Stimulated activated CD4-positive, alpha-beta T cell treated with anti-CD3 and anti-CD28 coated beads, Interleukin-15, amount 100 ng/mL, for 1 hour (primary cell): Measurements from ENCODE around the gene YY1.
"Not testable (repeated sequence)": the region's sequence is repeated elsewhere in the genome, so short reads cannot be mapped to it uniquely, and the experiment has no call there.

Source experiments
- DNase-seq, 2 donors: peaks; one replicate each; pipeline ENCODE4 v3.0.0-alpha.2; 2020; ENCODE audit warnings: low read depth in 1 of 2, low spot score in 1 of 2

Gene YY1

DNA sequence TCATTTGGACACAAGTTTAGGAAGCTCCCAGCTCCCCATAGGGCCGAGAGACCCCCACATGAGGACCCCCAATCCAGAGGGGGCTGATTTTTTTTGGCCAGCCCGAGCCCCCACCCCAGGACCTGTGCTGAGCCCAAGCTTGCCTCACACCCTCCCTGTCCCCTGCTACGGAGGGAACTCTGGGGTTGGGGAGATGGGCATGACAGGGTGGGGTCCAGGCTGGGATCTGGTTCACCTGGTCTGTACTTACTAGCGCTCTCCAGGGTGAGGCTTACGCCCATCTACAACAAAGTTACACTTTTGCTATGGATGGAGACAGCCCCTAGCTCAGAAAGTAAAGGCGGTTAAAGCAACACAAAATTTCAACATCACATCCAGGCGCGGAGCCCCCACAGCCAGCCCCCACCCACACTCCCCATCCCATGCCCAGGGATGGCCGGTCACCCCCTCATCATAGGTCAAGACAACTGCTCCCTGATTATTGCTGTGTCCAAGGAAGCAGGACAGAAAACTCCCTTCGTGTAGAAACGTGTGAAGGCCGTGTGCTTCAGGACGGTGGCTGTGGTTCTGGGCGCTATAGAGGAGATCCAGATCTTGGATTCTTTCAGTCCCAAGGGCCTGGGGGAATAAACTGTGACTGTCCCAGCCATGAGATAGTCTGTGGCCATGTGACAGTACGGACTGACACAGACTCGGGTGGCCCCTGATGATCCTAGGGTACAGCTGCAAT is 56.6 kb downstream of the YY1 start:
- no peak for DNase-seq

DNA sequence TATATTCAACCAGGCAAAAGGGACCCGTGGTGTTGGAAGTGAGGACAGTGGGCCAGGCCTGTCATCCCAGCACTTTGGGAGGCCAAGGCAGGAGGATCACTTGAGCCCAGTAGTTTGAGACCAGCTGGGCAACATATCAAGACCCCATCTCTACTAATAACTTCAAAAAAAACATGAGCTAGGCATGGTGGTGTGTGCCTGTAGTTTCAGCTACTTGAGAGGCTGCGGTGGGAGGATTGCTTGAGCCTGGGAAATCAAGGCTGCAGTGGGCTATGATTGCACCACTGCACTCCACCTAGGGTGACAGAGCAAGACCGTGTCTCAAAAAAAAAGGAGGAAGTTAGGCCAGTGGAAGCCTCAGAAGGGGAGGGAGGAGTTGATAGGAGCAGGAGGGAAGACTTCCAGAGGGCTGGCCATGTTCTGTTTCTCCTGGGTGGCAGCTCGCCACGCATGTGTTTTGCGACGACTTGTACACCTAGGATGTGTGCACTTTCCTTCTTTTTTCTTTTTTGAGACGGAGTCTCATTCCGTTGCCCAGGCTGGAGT is 57.2 kb downstream of the YY1 start:
- DNase-seq, result no peak

DNA sequence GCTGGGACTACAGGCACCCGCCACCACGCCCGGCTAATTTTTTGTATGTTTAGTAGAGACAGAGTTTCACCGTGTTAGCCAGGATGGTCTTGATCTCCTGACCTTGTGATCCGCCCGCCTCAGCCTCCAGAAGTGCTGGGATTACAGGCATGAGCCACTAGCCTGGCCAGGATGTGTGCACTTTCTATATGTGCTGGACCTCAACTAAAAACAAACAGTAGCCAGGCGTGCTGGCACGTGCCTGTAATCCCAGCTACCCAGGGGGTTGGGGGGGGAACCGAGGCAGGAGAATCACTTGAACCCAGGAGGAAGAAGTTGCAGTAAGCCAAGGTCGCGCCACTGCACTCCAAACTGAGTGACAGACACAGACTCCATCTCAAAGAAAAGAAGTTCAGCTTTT is 57.8 kb downstream of the YY1 start:
- not testable (repeated sequence) for DNase-seq

DNA sequence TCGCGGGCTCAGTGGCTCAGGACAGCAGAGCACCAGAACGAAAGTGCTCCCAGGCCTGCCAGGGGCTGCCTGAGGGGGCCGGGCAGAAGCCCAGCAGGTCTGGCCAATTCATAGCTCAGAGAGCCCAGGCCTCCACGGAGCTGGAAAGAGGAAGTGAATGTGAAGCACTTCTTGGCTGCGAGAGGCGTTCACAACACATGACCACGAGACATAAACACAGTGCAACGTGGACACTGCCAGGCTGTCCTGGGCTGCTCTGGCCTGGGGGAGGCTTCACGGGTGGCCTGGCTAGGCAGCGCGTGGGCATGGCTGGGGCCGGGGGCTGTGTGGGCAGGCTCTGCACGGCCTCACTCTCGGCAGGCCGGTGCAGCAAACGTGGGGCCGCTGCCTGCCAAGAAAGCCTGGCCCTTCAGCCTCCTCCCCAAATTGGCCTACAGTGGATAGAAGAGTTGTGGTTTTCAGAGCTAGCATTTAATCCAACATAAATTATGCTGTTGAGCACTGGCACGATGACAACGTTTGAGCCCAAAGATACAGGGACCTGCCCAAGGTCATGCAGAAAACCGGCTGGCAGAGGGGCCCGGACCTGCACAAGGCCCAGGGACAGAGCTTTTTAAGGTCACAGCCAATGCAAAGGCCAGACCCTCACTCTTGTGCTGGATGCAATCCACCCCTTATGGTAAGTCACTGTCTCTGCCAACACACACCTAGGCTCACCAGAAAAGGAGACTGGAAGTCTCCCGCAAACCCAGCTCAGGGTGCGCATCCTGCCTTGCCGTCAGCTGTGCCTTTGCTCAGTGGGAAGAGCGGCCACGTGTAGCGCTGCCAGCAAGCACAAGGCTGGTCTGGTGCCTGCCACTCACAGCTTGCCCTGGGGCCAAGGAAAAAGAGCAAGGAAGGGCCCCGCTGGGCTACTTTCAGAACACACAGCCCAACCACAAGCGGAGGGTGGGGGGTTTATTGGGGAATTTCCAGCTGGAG is 58.7 kb downstream of the YY1 start:
- DNase-seq, result no peak

DNA sequence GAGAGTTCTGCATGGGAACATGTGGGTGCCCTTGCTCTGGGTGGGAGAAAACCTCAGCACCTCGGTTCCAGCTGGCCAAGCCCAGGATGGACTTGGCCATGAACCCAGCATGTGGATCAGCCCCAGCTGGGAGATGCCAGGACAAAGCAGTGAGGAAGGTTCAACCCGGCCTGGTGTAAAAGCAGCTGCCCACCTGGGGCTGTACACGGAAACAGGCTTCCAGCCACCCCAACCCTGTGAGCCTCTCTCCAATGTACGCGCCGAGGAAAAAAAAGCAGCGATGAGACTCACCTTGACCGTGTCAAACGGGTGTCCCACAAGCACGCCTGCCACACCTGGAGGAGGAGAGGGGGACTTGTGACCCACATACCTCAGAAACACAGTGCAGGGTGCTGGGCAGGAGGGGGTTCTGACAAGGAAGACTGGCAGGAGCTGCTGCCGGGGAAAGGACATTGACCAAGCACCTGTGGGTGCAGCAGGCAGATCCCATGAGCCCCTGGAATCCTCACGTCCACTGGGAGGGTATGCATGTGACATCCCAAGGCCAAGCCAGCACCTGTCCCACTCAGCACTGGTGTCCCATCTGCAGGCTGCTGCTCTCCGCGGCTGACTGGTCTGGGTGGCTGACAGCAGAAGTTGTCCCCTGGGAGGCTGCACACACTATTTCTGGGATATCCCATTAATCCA is 59.8 kb downstream of the YY1 start:
- no peak for DNase-seq

DNA sequence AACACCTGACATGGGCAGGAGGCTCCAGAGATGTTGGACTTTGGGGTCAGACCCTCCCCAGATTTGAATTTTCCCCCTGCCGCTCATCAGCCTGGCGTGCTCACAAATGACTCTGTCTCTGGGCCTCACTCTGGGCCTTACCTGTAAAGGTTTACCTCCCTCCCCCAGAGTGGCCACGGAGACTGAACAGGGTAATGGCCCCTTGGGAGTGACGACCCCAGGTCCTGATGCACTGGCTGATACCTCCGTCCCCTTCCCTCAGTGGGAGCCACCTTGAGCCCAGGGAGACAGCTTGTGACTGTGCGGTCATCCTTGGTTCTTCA is 60.3 kb downstream of the YY1 start:
- no peak for DNase-seq

DNA sequence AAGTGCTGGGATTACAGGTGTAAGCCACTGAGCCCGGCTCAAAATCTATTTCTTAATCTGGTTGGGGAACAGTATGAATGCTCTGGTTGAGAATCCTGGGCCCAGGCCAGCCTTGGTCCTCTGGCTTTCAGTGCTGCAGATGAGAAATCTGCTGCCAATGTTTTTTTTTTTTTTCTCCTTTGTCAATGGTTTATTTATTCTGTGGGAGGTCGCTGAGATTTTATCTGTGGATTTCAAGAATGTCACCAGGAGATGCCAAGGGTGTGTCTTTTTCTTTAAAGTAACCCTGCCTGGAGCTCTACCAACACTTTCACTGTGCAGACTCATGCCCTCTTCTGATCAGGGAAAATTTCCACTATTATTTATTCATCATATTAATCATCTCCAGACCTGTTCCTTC is 63.7 kb downstream of the YY1 start:
- DNase-seq, result no peak

DNA sequence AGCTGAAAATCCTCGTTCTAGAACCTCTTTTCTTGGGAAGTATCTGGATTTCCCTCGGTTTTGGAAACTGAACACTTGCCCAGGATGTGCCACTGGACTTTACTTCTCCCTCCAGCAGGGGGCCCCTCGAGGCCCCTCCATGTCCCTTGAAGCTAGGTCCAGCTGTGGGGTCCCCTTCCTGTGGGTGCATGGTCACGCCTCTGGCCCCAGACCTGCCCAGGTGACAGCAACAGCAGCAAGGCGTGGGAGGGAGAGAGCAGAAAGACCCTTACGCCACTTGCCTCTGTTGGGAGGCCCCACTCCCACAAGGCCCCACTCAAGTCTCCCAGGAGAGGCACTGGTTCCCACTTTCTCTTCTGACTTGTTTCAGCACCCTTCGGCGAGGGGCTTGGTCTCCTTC is 64.2 kb downstream of the YY1 start:
- DNase-seq, result no peak

DNA sequence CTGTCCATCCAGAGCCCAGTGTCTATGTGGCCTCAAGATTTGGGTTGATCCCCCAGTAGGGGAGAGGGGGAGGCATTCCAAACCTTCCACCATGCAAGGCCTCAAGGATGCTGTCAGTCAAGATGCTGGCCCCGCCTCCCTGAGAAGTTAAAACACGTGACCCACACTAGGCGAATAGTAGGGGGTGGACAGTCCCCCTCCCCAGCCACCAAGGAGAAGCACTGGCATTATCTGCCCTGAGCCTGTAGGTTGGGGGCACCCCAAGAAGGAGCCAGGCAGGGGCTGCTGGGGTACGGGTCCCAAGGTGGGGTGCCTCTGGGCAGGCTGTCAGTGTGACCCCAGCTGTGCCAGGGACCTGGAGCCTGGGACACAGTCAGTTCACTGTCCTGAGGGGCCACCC is 65.0 kb downstream of the YY1 start:
- DNase-seq, result no peak

DNA sequence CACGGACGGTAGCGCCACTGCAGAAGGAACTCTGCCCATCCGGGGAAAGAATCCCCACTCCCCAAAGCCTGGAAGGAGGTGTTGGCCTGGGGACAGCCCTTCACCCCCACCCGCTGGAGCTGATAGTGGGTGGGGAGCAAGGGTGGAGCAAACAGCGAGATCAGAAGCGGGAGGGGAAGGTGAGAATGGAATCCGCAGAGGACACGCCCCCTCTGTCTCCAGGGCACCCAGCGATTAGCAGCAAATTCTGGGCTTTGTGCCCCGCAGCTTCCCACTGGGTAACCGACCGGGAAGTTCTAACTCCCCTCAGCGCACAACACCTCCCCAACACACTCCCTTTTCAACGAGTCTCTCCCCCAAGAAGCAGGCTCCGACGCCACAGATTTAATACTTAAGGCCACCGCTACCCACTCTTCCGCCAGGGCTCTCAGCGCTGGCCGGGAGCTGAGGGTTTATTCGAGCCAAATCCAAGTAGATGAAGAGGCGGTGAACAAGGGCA is 65.9 kb downstream of the YY1 start:
- no peak for DNase-seq

DNA sequence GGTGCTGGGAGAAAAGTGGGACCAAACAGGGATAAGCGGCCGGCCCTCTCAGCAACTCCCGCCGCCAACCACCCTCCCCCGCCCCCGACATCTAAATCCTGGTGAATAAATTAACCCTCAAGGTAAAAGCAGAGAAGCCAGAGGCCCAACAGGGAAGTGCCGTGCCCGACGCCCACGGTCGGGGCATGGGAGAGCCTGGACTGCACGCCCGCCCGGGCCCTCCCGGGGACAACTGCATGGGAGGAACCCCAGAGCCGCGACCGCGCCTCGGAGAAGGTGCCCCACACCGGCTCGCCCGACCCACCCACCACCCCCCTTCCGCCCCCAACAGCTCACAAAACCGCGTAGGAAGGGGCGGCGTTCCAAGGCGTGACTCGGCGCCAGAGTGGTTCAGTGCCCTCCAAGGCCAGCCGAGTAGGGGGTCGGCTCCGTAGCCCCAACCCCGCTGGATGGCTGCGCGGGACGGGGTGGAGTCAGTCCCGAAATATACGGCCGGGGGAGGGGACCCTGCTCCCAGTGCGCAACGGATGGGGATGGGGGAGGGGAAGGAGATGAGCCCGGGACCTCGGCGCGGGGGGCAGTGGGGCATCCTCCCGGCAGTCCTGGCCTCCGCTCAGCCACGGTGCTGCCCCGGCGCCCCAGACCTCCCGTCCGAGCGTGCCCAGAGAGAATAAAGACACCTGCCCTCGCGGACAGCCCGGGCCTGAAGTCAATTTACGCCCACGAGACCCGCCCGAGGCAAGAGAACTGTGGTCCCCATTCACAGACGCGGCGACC is 66.6 kb downstream of the YY1 start:
- peak in 1 of 2 donors; percentile 19 for DNase-seq

DNA sequence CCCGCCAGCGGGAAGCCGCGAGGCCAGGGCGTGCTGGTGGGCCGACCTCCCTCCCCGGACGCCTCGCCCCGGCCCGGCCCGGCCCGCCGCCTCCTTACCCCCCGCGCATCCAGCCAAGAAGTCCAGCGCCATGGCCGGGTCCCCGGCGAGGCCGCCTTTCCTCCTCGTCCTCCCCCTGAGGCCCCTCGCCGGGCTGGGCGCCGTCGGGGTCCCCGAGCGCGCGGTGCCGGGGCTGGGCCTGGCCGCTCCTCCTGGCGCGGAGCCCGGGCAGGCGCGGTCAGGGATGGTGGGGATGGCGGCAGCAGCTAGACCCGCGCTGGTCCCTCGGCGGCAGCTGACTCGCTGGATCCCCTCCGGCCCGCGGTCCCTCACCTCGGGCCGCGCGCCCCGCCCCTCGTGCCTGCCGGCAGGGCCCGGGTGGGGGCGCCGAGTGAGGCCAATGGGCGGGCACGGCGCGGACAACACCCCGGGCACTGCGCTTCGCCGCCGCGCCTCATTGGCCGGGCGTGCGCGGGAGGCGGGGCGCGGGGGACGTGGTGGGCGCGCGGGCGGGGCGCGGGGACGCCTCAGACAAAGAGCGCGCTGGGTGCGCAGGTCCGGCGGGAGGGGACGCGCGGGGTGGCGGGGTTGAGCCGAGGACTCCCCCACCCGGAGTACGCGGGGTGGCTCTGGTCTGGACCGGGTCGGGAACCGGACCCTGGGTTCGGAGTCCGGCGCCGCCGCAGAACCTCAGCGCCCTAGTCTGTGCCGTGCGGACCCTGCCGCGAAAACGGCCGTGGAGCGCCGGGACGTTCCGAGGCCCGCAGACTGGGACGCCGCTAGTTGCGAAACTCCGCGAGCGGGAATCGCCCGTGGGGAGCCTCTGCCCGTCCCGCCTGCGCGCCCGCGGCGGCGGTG is 67.4 kb downstream of the YY1 start, which contains the start of gene SLC25A29:
Gene SLC25A29, minus strand, starts transcription at position 344 of the 897 bp plus-strand sequence. Its CDS starts 212 bp downstream, at position 132.
- DNase-seq, result peak; percentile 39 to 66

DNA sequence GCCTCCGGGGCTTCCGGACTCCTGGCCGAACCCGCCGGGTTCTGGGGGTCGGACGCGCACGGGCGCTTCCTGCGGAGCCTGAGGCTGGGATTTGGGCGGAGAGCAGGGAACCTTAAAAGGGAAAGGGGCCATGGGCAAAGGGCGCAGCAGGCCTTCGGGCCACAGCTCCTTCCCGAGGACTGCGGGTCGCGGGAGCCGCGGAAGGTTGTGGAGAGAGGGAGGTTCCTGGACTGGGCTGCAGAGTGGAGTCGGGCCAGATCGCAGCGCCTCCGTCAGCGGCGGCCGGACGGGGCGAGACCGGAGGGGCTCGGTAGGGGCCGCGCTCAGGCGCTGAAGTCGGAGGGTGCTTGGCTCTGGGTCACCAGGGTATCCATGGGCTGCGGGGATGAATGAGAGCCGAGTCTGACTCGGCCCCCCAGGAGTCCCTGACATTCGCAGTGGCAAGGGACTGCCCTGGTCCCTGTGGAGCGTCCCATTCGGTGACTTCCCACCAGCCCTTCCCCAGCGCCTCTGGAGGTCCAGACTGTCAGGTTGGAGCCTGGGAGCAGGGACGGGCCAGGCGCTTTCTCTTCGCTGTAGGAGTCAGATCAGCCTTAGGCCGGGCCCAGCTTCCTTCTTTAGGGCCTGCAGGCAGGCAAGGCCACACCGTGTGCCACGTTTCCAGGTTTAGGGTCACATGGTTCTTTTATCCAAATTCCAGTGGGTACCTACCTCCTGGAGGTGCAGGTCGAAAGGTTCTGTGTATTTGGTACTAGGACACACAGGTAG is 68.2 kb downstream of the YY1 start:
- DNase-seq, result no peak

DNA sequence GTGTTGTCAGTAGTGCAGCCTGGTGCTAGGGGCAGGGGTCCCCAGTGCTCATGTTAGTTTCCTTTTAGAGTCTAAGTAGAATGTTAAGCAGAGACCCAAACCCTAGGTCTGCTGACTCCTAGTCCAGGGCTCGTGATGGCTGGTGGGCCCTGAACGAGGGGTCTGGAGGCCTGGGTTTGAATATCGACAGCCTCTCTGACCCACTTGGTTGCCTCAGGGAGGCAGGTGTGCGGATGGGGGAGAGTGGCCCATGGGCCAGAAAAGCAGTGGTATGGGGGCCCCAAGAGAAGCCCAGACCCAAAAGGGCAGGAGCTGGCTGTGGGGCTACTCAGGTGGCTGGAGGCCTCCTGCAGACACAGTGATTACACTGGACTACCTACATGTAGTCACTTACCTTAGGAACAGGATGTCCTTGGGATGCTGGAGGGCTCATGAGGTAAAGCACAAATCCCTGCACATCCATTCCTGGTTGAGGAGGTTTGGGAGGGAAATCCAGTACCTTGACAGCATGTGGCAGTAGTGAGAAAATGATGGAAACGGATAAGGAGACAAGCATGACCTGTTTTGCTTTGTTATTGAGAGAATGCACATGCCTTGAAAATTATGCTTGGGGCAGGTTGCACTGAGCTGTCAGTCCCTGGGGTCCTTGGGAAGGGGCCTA is 69.0 kb downstream of the YY1 start:
- no peak for DNase-seq

DNA sequence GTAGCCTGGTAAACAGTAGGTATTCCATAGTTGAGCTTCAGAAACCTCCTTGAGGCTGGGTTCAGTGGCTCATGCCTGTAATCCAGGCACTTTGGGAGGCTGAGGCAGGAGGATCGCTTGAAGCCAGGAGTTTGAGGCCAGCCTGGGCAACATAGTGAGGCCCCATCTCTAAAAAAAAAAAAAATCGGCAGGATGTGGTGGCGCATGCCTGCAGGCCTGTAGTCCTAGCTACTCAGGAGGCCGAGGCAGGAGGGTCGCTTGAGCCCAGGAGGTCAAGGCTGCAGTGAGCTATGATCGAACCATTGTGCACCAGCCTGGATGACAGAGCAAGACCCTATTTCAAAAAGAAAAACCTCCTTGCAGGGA is 69.5 kb downstream of the YY1 start:
- DNase-seq, result not testable (repeated sequence)

DNA sequence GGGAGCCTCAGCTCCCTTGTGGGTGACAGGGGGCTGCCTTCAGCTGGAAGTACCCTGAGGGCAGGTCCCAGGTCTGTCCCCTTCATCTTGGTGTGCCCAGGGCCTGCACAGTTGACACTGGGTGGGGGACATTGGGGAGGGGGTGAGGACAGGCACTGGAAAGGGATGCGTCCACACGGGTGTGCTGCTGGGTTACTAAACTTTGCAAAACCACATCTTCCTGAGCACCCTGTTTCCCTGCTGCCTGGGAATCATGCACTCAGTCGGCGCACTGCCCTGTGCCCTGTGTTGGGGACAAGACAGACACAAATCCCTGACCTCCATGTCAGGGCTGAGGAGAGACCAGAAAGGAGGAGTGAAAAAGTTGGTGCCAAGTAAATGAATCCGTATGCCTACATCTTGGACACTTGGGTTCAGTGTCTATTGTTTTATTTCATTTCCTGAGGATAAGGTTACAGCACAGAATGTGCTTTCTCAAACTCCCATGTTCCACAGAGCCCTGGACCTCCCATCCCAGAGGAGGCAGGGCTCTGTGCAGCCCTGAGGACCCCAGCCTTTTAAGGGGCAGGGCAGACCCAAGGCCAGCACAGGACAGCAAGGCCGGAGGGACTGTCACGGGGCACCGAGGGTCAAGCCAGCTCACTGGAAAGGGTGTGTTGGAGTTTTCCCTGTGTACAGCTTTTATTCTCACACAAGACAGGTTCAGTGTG is 70.2 kb downstream of the YY1 start:
- no peak for DNase-seq

DNA sequence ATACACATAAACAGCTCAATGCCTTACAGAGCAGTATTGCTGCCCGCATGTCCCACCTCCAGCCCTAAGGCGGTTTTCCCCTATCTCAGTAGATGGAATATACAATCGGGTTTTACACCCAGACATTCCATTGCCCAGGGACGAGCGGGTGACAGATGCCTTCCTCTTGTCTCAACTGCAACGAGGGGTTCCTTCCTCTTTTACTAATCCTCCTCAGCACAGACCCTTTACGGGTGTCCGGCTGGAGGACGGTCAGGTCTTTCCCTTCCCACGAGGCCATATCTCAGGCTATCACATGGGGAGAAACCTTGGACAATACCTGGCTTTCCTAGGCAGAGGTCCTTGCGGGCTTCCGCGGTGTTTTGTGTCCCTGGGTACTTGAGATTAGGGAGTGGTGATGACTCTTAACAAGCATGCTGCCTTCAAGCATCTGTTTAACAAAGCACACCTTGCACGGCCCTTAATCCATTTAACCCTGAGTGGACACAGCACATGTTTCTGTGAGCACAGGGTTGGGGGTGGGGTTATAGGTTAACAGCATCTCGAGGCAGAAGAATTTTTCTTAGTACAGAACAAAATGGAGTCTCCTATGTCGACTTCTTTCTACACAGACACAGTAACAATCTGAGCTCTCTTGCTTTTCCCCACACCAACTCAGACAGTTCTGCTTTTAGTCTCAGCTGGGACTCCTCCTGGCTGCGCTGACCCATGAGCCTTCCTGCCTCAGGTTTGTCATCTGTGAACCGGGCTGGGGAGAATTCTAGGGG is 73.3 kb downstream of the YY1 start:
- not testable (repeated sequence) for DNase-seq
